Osteocyte (in vitro differentiated cells): ENCODE results near the gene LSM14A. TPM values are rescaled to one million over a fixed set of nuclear protein-coding genes. Genes with fewer than 3 reads are reported as not detected.

Experiments
- DNase-seq: peaks from one replicate; pipeline ENCODE4 v3.0.0; 2021; ENCODE audit warnings: mixed read lengths; ENCODE audit not compliant: unreplicated experiment; ENCODE audit errors: extremely low spot score
- H3K27ac Mint-ChIP-seq: one replicate; pipeline ENCODE4 v1.8.0; 2021; ENCODE audit warnings: mild to moderate bottlenecking, mixed read lengths; ENCODE audit not compliant: unreplicated experiment
- H3K27me3 Mint-ChIP-seq: one replicate; pipeline ENCODE4 v1.8.0; 2021; ENCODE audit warnings: mixed read lengths; ENCODE audit not compliant: unreplicated experiment
- H3K36me3 Mint-ChIP-seq: one replicate; pipeline ENCODE4 v1.8.0; 2021; ENCODE audit warnings: mixed read lengths; ENCODE audit not compliant: unreplicated experiment
- H3K4me1 Mint-ChIP-seq: one replicate; pipeline ENCODE4 v1.8.0; 2021; ENCODE audit warnings: mixed read lengths; ENCODE audit not compliant: unreplicated experiment
- H3K4me3 Mint-ChIP-seq: one replicate; pipeline ENCODE4 v1.8.0; 2021; ENCODE audit warnings: mild to moderate bottlenecking, moderate library complexity, mixed read lengths; ENCODE audit not compliant: unreplicated experiment
- H3K9me3 Mint-ChIP-seq: one replicate; pipeline ENCODE4 v1.8.0; 2021; ENCODE audit warnings: mixed read lengths; ENCODE audit not compliant: unreplicated experiment
- CTCF ChIP-seq: fragments of 200-600 bp; sonication (generic); IDR thresholded peaks from 2 replicates; pipeline ENCODE4 v1.5.0; 2021; ENCODE audit warnings: antibody characterized with exemption, mild to moderate bottlenecking, moderate library complexity
- total RNA-seq: library from RNA; stranded (reverse); gene quantifications from 2 replicates; pipeline ENCODE4 v1.2.1, GENCODE V29; 2021

The LSM14A gene
- total RNA-seq, 1 donor from 2014 or later = 97.8 TPM

DNA sequence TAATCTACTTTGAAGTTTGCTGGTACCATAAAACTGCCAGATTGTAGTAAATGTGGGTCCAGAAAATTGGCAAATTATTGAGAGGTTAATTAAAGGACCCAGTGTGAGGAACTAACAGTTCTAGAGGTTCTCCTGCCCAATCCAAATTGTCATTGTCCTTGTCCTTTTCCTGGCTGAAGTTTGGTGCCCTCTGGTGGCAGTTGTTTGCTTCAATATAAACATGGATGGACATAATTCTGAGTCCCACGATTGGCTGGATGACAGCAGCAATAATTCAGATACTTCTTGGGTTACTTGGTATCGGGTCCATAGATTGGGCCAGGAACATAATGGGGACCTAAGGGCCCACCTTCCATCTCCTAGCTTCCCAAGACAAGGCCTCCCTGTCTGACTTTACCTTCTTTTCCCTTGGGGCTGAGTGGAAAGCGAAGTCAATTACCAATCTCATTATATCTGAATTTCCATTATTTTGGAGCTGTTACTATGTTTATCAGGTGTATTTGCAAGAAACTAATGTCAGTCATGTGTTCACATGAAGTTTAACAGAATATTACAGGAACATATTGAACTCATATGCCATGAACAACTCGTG is 48.3 kb downstream of the LSM14A start:
- Mint-ChIP-seq H3K36me3 (peaks cover 55% of the 10 kb centered on the region), H3K4me3 (no peak overlapping the region), H3K4me1 (peaks cover 40% of the 10 kb centered on the region), H3K27ac (peak overlapping the region; percentile 34), H3K27me3 (no peaks in the 10 kb centered on the region), H3K9me3 (no peaks in the 10 kb centered on the region)
- no peak for DNase-seq
- peak; percentile 77 for TF ChIP-seq CTCF

GRCh38 chr19:34222386-34222785 is 50.1 kb downstream of the LSM14A start:
- Mint-ChIP-seq H3K4me3 (no peak overlapping the region), H3K9me3 (no peaks in the 10 kb centered on the region), H3K4me1 (peaks cover 37% of the 10 kb centered on the region), H3K27me3 (no peaks in the 10 kb centered on the region), H3K36me3 (peaks cover 61% of the 10 kb centered on the region), H3K27ac (no peak overlapping the region)
- DNase-seq = no peak
- no peak for TF ChIP-seq CTCF

DNA sequence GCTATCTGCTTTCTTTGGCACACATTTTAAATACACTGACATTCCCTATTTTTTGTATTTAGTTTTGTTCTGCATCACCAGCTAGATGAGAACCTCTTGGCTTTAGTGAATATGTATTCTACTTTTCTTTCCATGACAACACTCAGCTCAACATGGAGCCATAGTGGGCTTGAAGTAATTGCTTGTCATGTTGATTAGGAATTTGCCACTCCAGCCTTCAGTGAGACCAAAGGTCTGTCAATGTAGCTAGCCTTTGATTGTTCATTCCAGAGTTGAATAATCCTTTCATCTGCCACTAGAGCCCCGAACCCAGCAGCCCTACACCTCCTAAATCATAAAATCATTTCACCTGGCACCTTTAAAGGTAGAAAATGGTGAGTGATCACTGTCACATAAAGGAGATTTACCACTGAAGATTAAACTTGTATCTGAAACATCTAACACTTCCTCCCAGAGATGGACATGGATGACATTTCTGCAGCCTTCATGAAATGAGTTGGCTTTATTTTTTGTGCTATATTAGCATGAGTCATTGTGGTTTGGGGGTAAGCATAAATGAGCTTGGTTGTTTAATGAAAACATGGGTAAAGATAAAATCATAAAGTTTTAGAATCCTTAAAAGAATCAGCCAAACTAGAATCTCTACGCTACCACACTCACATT is 52.8 kb downstream of the LSM14A start:
- peaks cover 69% of the 10 kb centered on the region for H3K36me3 Mint-ChIP-seq
- DNase-seq = no peak
- no peaks in the 10 kb centered on the region for H3K27me3 Mint-ChIP-seq
- TF ChIP-seq CTCF = no peak
- no peak overlapping the region for H3K4me3 Mint-ChIP-seq
- peaks cover 17% of the 10 kb centered on the region for H3K4me1 Mint-ChIP-seq
- H3K9me3 Mint-ChIP-seq = no peaks in the 10 kb centered on the region
- H3K27ac Mint-ChIP-seq = peak overlapping the region; percentile 56

- H3K9me3 Mint-ChIP-seq = no peaks in the 10 kb centered on the region
- no peak for TF ChIP-seq CTCF
- no peak overlapping the region for H3K27ac Mint-ChIP-seq
- H3K4me1 Mint-ChIP-seq = peaks cover 13% of the 10 kb centered on the region
- no peak for DNase-seq
- no peak overlapping the region for H3K4me3 Mint-ChIP-seq
- H3K27me3 Mint-ChIP-seq = no peaks in the 10 kb centered on the region
- H3K36me3 Mint-ChIP-seq = peaks cover 67% of the 10 kb centered on the region
These were observed 53.3 kb downstream of the LSM14A start for GRCh38 chr19:34225659-34226015.

GRCh38 chr19:34226036-34226435 is 53.7 kb downstream of the LSM14A start:
- H3K27me3 Mint-ChIP-seq = no peaks in the 10 kb centered on the region
- DNase-seq = no peak
- H3K9me3 Mint-ChIP-seq = no peaks in the 10 kb centered on the region
- peaks cover 14% of the 10 kb centered on the region for H3K4me1 Mint-ChIP-seq
- no peak overlapping the region for H3K4me3 Mint-ChIP-seq
- H3K36me3 Mint-ChIP-seq = peaks cover 65% of the 10 kb centered on the region
- peak overlapping the region; percentile 59 for H3K27ac Mint-ChIP-seq
- TF ChIP-seq CTCF = no peak
